Measurements from ENCODE around the gene CD59. TPM values are rescaled to one million over a fixed set of nuclear protein-coding genes. Genes with fewer than 3 reads are reported as not detected.

Gene CD59
- total RNA-seq, 1 donor from 2014 or later, result 272 TPM

- intact Hi-C loops (cut with DNase I), result no loop called here
- no peak for TF ChIP-seq POLR2A (IDR thresholded peaks at IDR 0.05)
- no peak for TF ChIP-seq CTCF (IDR thresholded peaks at IDR 0.05)
- no peak for TF ChIP-seq POLR2AphosphoS5 (IDR thresholded peaks at IDR 0.05; ENCODE audit: insufficient read depth in 1 of 2, low read depth in 1 of 2)
- no peaks in the 10 kb centered on the region for H3K4me1 ChIP-seq
- no peak for DNase-seq (ENCODE audit: extremely low spot score in 2 of 2)
- H3K4me3 ChIP-seq, result no peak overlapping the region
- no peaks in the 10 kb centered on the region for H3K9me3 ChIP-seq
- H3K27ac ChIP-seq, result no peak overlapping the region
- no peaks in the 10 kb centered on the region for H3K27me3 ChIP-seq
- peaks cover 0 to 62% of the 10 kb centered on the region in 2 donors for H3K36me3 ChIP-seq
These were observed 15.7 kb upstream of the CD59 start for GRCh38 chr11:33751878-33752277.

GRCh38 chr11:33747979-33748378, 11.8 kb upstream of the CD59 start:
- peaks cover 0 to 43% of the 10 kb centered on the region in 2 donors for H3K36me3 ChIP-seq

GRCh38 chr11:33743291-33743690, 7.1 kb upstream of the CD59 start:
- Histone ChIP-seq H3K27ac (no peak overlapping the region), H3K36me3 (peaks cover 0 to 32% of the 10 kb centered on the region in 2 donors), H3K27me3 (no peaks in the 10 kb centered on the region), H3K9me3 (no peaks in the 10 kb centered on the region), H3K4me1 (no peaks in the 10 kb centered on the region), H3K4me3 (no peak overlapping the region)
- TF ChIP-seq POLR2A (IDR thresholded peaks at IDR 0.05) (no peak), CTCF (IDR thresholded peaks at IDR 0.05) (no peak), POLR2AphosphoS5 (IDR thresholded peaks at IDR 0.05; ENCODE audit: insufficient read depth in 1 of 2, low read depth in 1 of 2) (no peak)
- DNase-seq (ENCODE audit: extremely low spot score in 2 of 2), result no peak
- intact Hi-C loops (cut with DNase I), result no loop called here

More at GRCh38 chr11:33747979-33748378, 11.8 kb upstream of the CD59 start:
- TF ChIP-seq POLR2A (IDR thresholded peaks at IDR 0.05) (no peak), CTCF (IDR thresholded peaks at IDR 0.05) (no peak), POLR2AphosphoS5 (IDR thresholded peaks at IDR 0.05; ENCODE audit: insufficient read depth in 1 of 2, low read depth in 1 of 2) (no peak)
- no peak overlapping the region for H3K27ac ChIP-seq
- no peaks in the 10 kb centered on the region for H3K4me1 ChIP-seq
- no peak overlapping the region for H3K4me3 ChIP-seq
- no peaks in the 10 kb centered on the region for H3K9me3 ChIP-seq
- intact Hi-C loops (cut with DNase I), result no loop called here
- no peak for DNase-seq (ENCODE audit: extremely low spot score in 2 of 2)
- H3K27me3 ChIP-seq, result no peaks in the 10 kb centered on the region

- H3K27me3 ChIP-seq, result no peaks in the 10 kb centered on the region
- peaks cover 5% of the 10 kb centered on the region for H3K4me1 ChIP-seq
- TF ChIP-seq POLR2A (IDR thresholded peaks at IDR 0.05) (no peak), CTCF (IDR thresholded peaks at IDR 0.05) (peak in 2 of 3 experiments; percentile 44 to 45)
- intact Hi-C loops (cut with DNase I), result no loop called here
- no peaks in the 10 kb centered on the region for H3K9me3 ChIP-seq
- H3K27ac ChIP-seq, result no peak overlapping the region
- no peak overlapping the region for H3K4me3 ChIP-seq
- peaks cover 0 to 29% of the 10 kb centered on the region in 2 donors for H3K36me3 ChIP-seq
- DNase-seq (ENCODE audit: extremely low spot score in 2 of 2), result no peak
These were observed 6.1 kb upstream of the CD59 start for GRCh38 chr11:33742249-33742851.

GRCh38 chr11:33741806-33742205, 5.6 kb upstream of the CD59 start:
- H3K27me3 ChIP-seq, result no peaks in the 10 kb centered on the region
- H3K36me3 ChIP-seq, result peaks cover 0 to 24% of the 10 kb centered on the region in 2 donors
- intact Hi-C loops (cut with DNase I), result no loop called here
- H3K9me3 ChIP-seq, result no peaks in the 10 kb centered on the region
- DNase-seq (ENCODE audit: extremely low spot score in 2 of 2), result no peak
- H3K4me3 ChIP-seq, result no peak overlapping the region
- peaks cover 10% of the 10 kb centered on the region for H3K4me1 ChIP-seq
- no peak overlapping the region for H3K27ac ChIP-seq
- TF ChIP-seq POLR2AphosphoS5 (IDR thresholded peaks at IDR 0.05; ENCODE audit: insufficient read depth in 1 of 2, low read depth in 1 of 2), result no peak
- TF ChIP-seq POLR2A (IDR thresholded peaks at IDR 0.05), result no peak
- TF ChIP-seq CTCF (IDR thresholded peaks at IDR 0.05), result no peak
